DND-41 (cell line): ENCODE results near the gene DUS3L.

Experiments
- CTCF ChIP-seq: IDR thresholded peaks from 2 replicates; pipeline ENCODE4 v1.5.1; 2012; ENCODE audit warnings: borderline replicate concordance, low read length, moderate library complexity, mild to moderate bottlenecking; ENCODE audit not compliant: poor library complexity, severe bottlenecking; ENCODE audit errors: extremely low read depth
- EZH2 ChIP-seq: IDR thresholded peaks from 3 replicates; pipeline ENCODE4 v1.6.1; 2012; ENCODE audit warnings: borderline replicate concordance, low read depth, mild to moderate bottlenecking, moderate library complexity, low read length, inconsistent platforms; ENCODE audit not compliant: severe bottlenecking

- TF ChIP-seq CTCF, result no peak
- TF ChIP-seq EZH2, result no peak
Measured at GRCh38 chr19:5774921-5775320, 16.0 kb downstream of the DUS3L start.
